Subcutaneous adipose tissue (tissue), 4 donors: ENCODE measurements around the gene PUDP. TPM values are rescaled to one million over a fixed set of nuclear protein-coding genes. Genes with fewer than 3 reads are reported as not detected.

ENCODE experiments used
- total RNA-seq, 4 donors: library from RNA; depleted of rRNA; stranded (reverse); fragments of >200 nt; gene quantifications; one replicate each; pipeline ENCODE4 v1.1.0, GENCODE V29; 2016
- TF ChIP-seq, protein P1 (sequence below): fragments of 450-650 bp; IDR thresholded peaks from one replicate; pipeline ENCODE4 v1.5.1; 2016; ENCODE audit warnings: low read depth, mild to moderate bottlenecking, control low read depth, antibody characterized with exemption, moderate library complexity

Gene PUDP
- 10 to 100 TPM in 3 of 4 donors, 1 to 10 TPM in 1; 7.9 to 23.3 (median 12.6) TPM for total RNA-seq

DNA sequence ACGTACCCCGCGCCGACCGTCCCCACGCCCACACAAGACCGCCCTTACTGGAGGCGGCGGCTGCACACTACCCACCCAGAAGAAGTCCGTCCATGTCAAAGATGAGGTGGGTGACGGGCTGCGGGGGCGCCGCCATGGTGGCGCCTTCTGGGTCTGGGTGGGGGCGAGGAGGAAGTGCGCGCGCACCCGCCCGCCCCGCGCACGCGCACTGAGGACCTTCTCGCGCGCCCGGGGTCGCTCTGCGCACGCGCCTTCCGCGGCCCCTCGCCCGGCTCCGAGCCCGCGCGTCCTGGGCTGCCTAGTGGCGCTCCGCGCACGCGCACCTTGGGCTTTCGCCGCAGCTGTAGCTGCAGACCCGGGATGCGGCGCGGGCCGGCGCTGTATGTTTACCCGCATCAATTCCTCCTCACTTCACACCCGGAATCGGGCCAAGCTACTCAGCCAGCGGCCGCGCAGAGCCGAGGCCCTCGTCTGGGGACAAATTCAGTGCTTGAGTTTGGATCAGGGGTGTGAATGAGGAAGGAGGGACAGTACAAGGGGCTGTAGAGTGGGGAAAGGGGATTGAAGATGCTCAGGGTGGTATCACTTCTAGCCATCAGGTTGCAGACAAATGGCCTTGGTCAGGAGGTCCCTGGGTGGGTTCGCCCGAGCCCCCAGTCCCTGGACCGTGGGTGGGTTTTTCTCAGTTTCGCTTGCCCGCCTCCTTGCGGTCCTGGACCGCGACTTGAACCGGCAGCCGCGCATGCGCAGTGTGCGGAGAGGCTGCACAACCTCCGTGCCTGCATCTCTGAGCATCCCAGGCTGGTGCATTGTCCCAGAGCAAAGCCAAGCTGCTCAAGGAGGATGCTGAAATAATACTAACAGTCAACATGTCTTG lies at the start of gene PUDP:
TSS of gene PUDP (minus strand) at position 176 of the 877 bp plus-strand sequence. CDS start at position 136, 40 bp downstream.
- TF ChIP-seq, protein P1, sequence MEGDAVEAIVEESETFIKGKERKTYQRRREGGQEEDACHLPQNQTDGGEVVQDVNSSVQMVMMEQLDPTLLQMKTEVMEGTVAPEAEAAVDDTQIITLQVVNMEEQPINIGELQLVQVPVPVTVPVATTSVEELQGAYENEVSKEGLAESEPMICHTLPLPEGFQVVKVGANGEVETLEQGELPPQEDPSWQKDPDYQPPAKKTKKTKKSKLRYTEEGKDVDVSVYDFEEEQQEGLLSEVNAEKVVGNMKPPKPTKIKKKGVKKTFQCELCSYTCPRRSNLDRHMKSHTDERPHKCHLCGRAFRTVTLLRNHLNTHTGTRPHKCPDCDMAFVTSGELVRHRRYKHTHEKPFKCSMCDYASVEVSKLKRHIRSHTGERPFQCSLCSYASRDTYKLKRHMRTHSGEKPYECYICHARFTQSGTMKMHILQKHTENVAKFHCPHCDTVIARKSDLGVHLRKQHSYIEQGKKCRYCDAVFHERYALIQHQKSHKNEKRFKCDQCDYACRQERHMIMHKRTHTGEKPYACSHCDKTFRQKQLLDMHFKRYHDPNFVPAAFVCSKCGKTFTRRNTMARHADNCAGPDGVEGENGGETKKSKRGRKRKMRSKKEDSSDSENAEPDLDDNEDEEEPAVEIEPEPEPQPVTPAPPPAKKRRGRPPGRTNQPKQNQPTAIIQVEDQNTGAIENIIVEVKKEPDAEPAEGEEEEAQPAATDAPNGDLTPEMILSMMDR: no peak

DNA sequence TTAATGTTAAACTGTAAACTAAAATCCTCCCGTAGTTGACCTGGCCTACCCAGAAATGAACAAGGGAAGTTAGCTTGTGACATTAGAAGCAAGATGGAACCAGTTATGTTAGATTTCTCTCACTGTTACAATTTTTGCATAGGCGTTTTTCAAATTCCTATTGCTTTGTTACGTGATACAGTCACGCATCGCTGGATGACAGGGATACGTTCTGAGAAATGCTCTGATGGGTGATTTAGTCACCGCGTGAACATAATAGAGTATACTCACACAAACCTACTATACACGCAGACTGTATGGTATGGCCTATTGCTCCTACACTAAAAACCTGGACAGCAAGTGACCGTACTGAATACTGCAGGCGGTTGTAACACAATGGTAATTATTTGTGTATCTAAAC lies 46.7 kb upstream of the PUDP start:
- TF ChIP-seq, protein P1: no peak

DNA sequence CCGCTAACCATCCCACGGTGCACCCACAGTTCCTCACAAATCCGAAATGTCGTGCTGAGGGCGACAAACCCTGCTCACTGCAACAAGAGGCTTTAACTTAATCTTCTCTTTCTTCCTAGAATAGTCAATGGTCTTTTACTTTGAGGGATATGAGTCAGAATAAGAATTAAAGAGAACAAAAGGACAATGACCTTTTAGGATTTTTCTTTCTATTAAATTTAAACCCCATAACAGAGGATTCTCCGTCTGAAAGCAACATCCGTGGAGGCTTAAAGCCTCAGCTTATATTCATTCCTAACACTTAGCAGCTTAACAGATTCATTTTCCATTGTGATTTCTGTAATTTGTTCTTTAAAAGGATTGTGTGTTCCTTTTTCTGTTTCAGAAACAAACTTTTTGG lies 44.9 kb upstream of the PUDP start:
- TF ChIP-seq, protein P1: no peak

DNA sequence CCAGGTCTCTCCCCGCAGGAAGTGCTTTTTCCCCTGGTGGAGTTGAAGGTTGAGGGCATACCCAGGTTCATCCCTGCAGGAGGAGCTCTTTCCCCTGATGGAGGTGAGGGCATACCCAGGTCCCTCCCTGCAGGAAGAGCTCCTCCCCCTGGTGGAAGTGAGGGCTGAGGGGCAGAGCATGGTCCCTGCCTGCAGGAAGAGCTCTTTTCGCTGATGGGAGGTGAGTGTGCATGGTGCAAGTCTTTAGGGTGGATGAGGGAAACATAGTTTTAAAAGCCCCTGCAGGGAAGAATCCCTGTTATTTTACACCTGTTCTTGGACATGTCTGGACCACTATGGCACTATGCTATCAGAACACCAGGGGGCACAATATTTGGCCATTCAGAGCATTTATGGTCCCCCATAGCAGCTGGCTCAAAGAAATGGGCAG lies 43.7 kb upstream of the PUDP start:
- TF ChIP-seq, protein P1: no peak

DNA sequence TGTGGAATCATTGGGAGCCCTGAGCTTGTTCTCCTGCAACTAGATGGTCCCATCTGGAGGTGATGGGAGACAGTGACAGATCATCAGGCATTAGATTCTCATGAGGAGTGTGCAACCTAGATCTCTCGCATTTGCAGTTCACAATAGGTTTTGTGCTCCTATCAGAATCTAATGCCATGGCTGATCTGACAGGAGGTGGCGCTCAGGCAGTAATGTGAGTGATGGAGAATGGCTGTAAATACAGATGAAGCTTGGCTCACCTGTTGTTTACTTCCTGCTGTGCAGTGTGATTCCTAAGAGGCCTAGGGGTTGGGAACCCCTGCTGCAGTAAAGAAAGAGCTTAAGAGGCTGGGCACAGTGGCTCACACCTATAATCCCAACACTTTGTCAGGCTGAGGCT lies 42.2 kb upstream of the PUDP start:
- TF ChIP-seq, protein P1: no peak

DNA sequence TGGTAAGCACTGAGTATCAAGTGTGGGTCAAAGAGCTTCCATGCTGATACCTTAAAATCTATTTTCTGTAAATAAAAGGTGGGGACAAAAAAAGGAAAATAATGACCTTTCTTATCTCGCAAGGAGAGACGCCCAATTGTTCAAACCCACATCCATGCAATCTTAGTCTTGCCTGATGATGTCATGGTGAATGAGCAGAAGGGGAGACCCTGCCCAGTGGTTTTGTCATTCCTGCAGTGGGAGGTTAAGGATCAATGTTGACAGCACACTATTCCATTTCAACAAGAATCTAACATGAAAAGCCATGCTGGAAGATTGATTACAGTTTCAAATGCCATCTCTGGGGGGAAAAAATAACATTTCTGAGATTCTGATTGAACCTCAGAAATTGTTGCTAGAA lies 40.7 kb upstream of the PUDP start:
- TF ChIP-seq, protein P1: no peak

DNA sequence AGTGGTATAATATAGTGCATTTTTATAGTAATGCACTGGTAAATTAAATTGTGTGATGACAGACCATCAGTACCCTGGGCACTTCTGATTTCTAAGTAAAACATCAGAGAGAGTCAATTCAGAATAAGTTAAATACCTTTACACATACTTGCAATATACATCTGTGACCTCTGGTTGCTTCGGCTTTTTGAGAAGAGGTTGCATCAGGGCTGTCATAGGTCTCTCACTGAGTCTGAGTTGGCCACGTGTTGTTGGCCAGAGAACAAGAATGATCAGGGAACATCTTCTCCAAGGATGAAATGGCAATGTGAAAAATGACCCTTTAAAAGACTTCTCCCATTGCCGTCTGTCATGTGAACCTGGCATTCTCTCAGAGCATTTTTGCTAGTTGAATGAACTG lies 36.9 kb upstream of the PUDP start:
- TF ChIP-seq, protein P1: no peak
